Measurements from ENCODE around the gene CLIC2. TPM values are rescaled to one million over a fixed set of nuclear protein-coding genes. Genes with fewer than 3 reads are reported as not detected.

Gene CLIC2
- total RNA-seq, 2 donors from 2014 or later, result 0.64 to 1.0 TPM

DNA sequence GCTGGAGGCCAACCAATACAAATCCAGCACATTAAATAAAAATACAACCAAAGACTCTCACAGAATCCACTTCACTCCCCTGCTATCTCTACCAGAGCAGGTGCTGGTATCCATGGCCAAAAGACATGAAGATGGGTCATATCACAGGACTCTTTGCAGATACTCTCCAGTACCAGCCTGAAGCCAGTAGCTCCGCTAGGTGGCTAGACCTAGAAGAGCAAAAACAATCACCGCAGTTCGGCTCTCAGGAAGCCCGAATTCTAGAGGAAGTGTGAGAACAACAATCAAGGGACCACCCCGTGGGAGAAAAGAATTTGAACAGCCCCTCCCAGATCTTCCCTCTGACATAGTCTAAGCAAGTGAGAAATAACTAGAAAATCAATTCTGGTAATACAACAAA lies 20.2 kb downstream of the CLIC2 start:
- peaks cover 81% of the 10 kb centered on the region for H3K9me3 Mint-ChIP-seq
- no peaks in the 10 kb centered on the region for H3K27me3 ChIP-seq (ENCODE audit: control insufficient read depth, insufficient read depth, low read length, poor library complexity, severe bottlenecking)
- peak overlapping the region; percentile 93 for H3K27ac Mint-ChIP-seq
- H3K36me3 ChIP-seq (ENCODE audit: control insufficient read depth, insufficient read depth, low read length), result no peaks in the 10 kb centered on the region
- H3K27me3 Mint-ChIP-seq (ENCODE audit: insufficient read depth), result no peaks in the 10 kb centered on the region
- H3K4me1 Mint-ChIP-seq, result peaks cover 12% of the 10 kb centered on the region
- peak; percentile 65 for DNase-seq
- H3K36me3 Mint-ChIP-seq (ENCODE audit: low read depth), result peaks cover 8% of the 10 kb centered on the region
- H3K4me1 ChIP-seq (ENCODE audit: control insufficient read depth, insufficient read depth, low read length), result no peaks in the 10 kb centered on the region
- TF ChIP-seq, protein P1, sequence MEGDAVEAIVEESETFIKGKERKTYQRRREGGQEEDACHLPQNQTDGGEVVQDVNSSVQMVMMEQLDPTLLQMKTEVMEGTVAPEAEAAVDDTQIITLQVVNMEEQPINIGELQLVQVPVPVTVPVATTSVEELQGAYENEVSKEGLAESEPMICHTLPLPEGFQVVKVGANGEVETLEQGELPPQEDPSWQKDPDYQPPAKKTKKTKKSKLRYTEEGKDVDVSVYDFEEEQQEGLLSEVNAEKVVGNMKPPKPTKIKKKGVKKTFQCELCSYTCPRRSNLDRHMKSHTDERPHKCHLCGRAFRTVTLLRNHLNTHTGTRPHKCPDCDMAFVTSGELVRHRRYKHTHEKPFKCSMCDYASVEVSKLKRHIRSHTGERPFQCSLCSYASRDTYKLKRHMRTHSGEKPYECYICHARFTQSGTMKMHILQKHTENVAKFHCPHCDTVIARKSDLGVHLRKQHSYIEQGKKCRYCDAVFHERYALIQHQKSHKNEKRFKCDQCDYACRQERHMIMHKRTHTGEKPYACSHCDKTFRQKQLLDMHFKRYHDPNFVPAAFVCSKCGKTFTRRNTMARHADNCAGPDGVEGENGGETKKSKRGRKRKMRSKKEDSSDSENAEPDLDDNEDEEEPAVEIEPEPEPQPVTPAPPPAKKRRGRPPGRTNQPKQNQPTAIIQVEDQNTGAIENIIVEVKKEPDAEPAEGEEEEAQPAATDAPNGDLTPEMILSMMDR (conservative IDR thresholded peaks at IDR 0.05), result peak; percentile 49
- peak overlapping the region; percentile 12 for H3K4me3 ChIP-seq (ENCODE audit: low read length)
- H3K4me3 Mint-ChIP-seq, result peak overlapping the region; percentile 11
- 84% methylated on average over 4 of the region's 5 CpGs; no CpG with 5 or more reads in 1 of the 2 experiments for WGBS, 2 experiments (ENCODE audit: insufficient coverage in 1 of 2, insufficient read length in 1 of 2)
- H3K9me3 ChIP-seq (ENCODE audit: control insufficient read depth, low read length), result peaks cover 17% of the 10 kb centered on the region
- no peak overlapping the region for H3K27ac ChIP-seq (ENCODE audit: low read depth, low read length)
- H3K9ac ChIP-seq (ENCODE audit: extremely low read depth, low read length, poor library complexity, severe bottlenecking), result no peak overlapping the region

DNA sequence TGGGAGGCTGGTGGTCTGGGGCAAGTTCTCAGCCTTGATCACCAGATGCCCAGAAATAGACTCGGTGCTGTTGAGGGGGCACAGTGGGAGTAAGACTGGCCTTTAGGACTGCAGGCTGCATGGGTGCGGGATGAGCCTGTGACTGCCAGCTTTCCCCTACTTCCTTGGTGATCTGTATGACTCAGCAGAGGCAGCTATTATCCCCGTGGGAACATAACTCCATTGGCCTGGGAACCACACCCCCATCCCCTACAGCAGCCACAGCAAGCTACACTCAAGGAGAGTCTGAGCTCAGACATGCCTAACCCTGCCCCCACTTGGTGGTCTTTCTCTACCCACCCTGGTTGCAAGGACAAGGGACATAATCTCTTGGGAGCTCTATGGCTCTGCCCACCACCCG lies 20.6 kb downstream of the CLIC2 start:
- peak; percentile 70 for DNase-seq

DNA sequence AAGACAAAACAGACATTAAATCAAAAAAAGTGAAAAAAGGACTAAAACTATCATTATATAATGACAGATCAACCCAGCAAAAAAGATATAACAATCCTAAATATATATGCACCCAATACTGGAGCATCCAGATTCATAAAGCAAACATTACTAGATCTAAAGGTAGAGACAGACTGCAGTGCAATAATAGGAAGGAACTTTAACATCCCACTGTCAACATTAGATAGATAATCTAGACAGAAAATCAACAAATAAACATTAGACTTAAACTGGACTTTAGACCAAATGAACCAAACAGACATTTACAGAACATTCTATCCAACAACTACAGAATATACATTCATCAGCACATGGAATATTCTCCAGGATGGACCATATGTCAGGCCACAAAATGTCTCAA lies 40.6 kb downstream of the CLIC2 start:
- H3K27me3 ChIP-seq (ENCODE audit: control insufficient read depth, insufficient read depth, low read length, poor library complexity, severe bottlenecking), result no peaks in the 10 kb centered on the region
- Mint-ChIP-seq H3K4me3 (no peak overlapping the region), H3K9me3 (peaks cover 51% of the 10 kb centered on the region), H3K36me3 (ENCODE audit: low read depth) (no peaks in the 10 kb centered on the region), H3K4me1 (no peaks in the 10 kb centered on the region), H3K27ac (no peak overlapping the region), H3K27me3 (ENCODE audit: insufficient read depth) (no peaks in the 10 kb centered on the region)
- no peaks in the 10 kb centered on the region for H3K4me1 ChIP-seq (ENCODE audit: control insufficient read depth, insufficient read depth, low read length)
- no peak overlapping the region for H3K9ac ChIP-seq (ENCODE audit: extremely low read depth, low read length, poor library complexity, severe bottlenecking)
- TF ChIP-seq, protein P1 (conservative IDR thresholded peaks at IDR 0.05), result no peak
- H3K36me3 ChIP-seq (ENCODE audit: control insufficient read depth, insufficient read depth, low read length), result no peaks in the 10 kb centered on the region
- no peaks in the 10 kb centered on the region for H3K9me3 ChIP-seq (ENCODE audit: control insufficient read depth, low read length)
- H3K4me3 ChIP-seq (ENCODE audit: low read length), result no peak overlapping the region
- no peak overlapping the region for H3K27ac ChIP-seq (ENCODE audit: low read depth, low read length)
- no peak for DNase-seq

More for the DNA sequence above, 20.6 kb downstream of the CLIC2 start:
- Mint-ChIP-seq H3K4me3 (no peak overlapping the region), H3K27ac (peak overlapping the region; percentile 93), H3K4me1 (peaks cover 12% of the 10 kb centered on the region), H3K27me3 (ENCODE audit: insufficient read depth) (no peaks in the 10 kb centered on the region), H3K36me3 (ENCODE audit: low read depth) (peaks cover 8% of the 10 kb centered on the region), H3K9me3 (peaks cover 81% of the 10 kb centered on the region)
- no peak overlapping the region for H3K9ac ChIP-seq (ENCODE audit: extremely low read depth, low read length, poor library complexity, severe bottlenecking)
- TF ChIP-seq, protein P1 (conservative IDR thresholded peaks at IDR 0.05), result no peak
- 78% methylated on average over 4 of the region's 4 CpGs; no CpG with 5 or more reads in 1 of the 2 experiments for WGBS, 2 experiments (ENCODE audit: insufficient coverage in 1 of 2, insufficient read length in 1 of 2)
- H3K4me3 ChIP-seq (ENCODE audit: low read length), result peak overlapping the region; percentile 12
- no peaks in the 10 kb centered on the region for H3K36me3 ChIP-seq (ENCODE audit: control insufficient read depth, insufficient read depth, low read length)
- H3K9me3 ChIP-seq (ENCODE audit: control insufficient read depth, low read length), result peaks cover 17% of the 10 kb centered on the region
- no peaks in the 10 kb centered on the region for H3K4me1 ChIP-seq (ENCODE audit: control insufficient read depth, insufficient read depth, low read length)
- no peak overlapping the region for H3K27ac ChIP-seq (ENCODE audit: low read depth, low read length)
- H3K27me3 ChIP-seq (ENCODE audit: control insufficient read depth, insufficient read depth, low read length, poor library complexity, severe bottlenecking), result no peaks in the 10 kb centered on the region
